Adipose tissue (tissue), 3 donors: ENCODE measurements around the gene KATNAL2. TPM values are rescaled to one million over a fixed set of nuclear protein-coding genes. Genes with fewer than 3 reads are reported as not detected.
"Not testable (repeated sequence)": the region's sequence is repeated elsewhere in the genome, so short reads cannot be mapped to it uniquely, and the experiment has no call there.

Experiments
- H3K27ac ChIP-seq: one replicate; pipeline ENCODE4 v1.5.1; 2013; ENCODE audit warnings: low read depth, low read length
- WGBS, 3 donors: extraction: QIAGEN DNeasy Blood & Tissue Kit; methylation state at CpG; one replicate each; pipeline ENCODE4 v1.1.7; 2013; 5-methylcytosine and 5-hydroxymethylcytosine counted together
- polyA plus RNA-seq, 3 donors: library from polyadenylated mRNA; stranded (reverse); fragments of 200-250 nt; gene quantifications; one replicate each; pipeline ENCODE4 v1.2.3, GENCODE V29; 2013
- donor health status: healthy with polysubstance abuse.
- donor health status: Bipolar disorder and iron deficiency.
- donor health status: healthy.

The KATNAL2 gene
- polyA plus RNA-seq, 3 donors: 0.86 to 6.7 (median 3.2) TPM

- H3K27ac ChIP-seq: not testable (repeated sequence)
- WGBS, 3 donors: no CpG with 5 or more reads among the region's 55 CpGs
Measured at GRCh38 chr18:47023769-47024465, 106.5 kb downstream of the KATNAL2 start.

DNA sequence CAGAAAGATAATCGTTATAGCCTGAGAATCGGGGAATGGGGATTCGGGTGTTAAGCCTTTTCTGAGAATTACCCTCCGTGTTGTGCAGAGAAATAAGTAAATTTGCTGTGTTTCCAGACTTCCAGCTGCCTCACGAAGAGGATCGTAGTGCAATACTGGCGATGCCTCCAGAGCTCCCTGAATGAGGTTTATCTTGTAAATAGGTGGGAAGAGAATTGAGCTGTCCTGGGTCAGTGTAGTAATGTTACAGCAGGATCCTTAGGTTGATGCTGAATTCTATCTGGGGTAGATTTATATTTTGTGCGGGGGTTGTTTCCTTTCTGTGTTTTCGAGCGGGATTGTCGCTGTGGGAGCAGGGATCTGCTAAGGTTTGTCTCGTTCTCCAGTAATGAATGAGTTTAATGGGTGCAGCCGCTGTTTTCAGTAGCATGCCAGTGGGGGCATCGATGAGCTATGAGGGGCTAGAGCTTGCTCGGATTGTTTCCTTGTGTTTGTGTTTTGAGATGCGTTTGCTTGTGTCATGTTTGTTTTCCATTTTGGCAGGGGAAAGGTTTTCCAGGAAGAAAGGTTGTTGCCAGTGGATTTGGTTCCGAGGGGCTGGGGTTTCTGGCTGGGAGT is 108.3 kb downstream of the KATNAL2 start:
- not testable (repeated sequence) for H3K27ac ChIP-seq
- 89 to 95% (median 90%) methylated on average over 3 to 6 of the region's 17 CpGs for WGBS, 3 donors

DNA sequence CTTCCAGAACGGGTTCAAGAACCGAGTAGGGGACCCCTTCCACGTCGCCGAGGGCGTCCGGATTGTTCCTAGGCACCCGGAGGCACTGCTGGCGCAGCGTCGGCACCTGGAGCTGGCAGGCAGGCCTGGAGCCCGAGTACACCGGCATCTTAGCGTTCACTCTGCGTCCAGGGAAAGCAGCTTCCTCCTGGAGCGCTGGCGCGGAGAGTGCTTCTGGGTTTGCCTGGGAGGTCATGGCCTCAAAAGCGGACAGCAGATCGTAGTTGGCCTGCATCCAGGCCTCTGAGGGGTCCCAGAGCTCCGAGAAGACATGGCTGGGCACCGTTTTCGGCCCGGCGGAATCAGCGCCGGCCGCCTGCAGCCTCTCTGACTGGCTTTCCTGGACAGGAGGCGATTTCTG is 111.3 kb downstream of the KATNAL2 start:
- 91 to 97% methylated on average over 8 to 9 of the region's 29 CpGs; no CpG with 5 or more reads in 1 of the 3 donors for WGBS, 3 donors
- H3K27ac ChIP-seq: not testable (repeated sequence)

DNA sequence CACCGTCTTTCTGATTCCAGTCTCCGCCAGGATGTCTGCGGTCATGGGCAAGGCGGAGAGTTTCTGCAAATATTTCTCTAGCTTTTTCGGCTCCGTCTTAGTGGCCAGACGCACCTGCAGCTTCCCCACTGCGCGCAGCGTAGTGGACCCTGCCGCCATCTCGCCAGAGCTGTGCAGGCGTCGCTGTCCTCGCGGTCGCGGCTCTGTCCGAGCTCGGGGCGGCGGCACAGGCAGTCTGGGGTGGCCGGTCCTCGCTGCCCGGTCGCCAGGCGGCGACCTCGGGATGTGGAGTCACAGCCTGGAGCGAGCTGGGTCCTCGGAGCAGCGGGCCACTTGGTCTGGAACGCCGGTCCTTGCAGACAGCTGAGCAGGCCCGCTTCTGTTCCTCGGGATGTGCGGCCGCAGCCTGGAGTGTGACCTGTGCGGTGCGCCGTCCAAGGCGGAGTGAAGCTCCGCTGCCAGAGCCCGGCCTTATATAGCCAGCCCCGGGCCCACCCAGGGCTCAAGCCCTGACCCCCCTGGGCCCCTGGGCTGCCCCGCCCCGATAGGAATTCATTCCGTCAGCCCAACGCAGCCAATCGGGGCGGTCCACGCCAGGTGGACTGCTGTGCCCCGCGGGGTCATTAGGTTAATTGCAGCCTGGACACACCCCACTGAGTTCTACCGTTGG is 112.4 kb downstream of the KATNAL2 start:
- no CpG with 5 or more reads among the region's 55 CpGs for WGBS, 3 donors

GRCh38 chr18:47030887-47031286 is 113.5 kb downstream of the KATNAL2 start:
- 87 to 97% (median 93%) methylated on average over 4 of the region's 12 CpGs for WGBS, 3 donors
- not testable (repeated sequence) for H3K27ac ChIP-seq

More for the DNA sequence above, 112.4 kb downstream of the KATNAL2 start:
- H3K27ac ChIP-seq: not testable (repeated sequence)

GRCh38 chr18:47032945-47033344 is 115.5 kb downstream of the KATNAL2 start:
- no peak overlapping the region for H3K27ac ChIP-seq
- WGBS, 3 donors: 91 to 92% (median 91%) methylated on average over 19 of the region's 19 CpGs

DNA sequence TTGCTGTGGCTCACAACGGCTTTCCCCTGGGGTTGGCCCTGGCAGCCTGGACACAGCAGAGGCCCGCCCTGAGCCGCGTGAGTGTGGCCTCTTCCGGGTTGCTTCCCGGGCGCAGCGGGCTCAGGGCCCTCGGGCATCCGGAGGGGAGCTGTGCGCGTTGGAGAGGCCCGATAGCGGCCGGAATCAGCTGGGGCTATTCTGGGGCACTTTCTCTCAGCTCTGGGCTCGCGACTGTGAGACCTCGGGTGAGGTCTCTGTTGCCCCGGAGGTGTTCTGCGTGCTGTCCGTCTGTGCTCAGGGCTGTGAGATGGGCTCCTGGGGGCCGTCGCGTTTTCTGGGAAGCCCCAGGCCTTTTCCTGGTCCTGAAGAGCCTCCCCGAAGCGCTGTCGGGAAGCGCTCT is 117.2 kb downstream of the KATNAL2 start:
- 92 to 98% (median 93%) methylated on average over 25 to 28 of the region's 28 CpGs for WGBS, 3 donors
- H3K27ac ChIP-seq: not testable (repeated sequence)

GRCh38 chr18:47035156-47035671 is 117.8 kb downstream of the KATNAL2 start, which contains the start of gene ELOA2:
ELOA2 (minus strand) TSS chr18:47035621; CDS start chr18:47035264, 357 bp downstream.
- H3K27ac ChIP-seq: no peak within 1 kb of the TSS
- WGBS, 3 donors: 91 to 96% (median 95%) methylated on average over 29 of the region's 29 CpGs

DNA sequence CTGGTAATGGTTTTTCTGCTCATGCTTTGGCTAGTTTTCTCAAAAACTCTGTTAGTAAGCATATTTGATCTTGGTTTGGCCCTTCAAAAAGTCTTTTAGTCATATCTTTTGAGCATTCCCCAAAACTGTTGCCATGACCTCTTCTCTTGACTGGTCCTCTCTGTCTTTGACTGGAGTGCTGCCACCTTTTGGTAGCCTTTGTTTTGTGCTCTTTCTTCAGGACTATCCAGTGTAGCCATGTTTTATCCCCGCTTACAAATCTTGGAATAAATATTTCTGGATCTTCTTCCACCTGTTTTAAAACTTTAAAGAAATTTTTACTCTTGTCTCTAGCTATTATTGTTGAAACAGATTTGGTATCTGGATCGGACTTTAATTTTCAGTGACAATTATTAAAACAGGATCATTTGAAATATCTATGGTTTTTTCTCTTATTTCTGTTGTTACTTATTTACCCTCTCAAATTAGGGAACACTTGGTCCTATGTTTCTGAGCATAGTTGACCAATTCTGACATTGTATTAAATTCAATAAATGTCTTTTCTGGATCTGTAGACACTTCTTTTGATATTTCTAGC is 119.0 kb downstream of the KATNAL2 start:
- WGBS, 3 donors: 79 to 82% (median 82%) methylated on average over 2 of the region's 2 CpGs
- no peak overlapping the region for H3K27ac ChIP-seq

- no peak overlapping the region for H3K27ac ChIP-seq
- 79 to 90% (median 88%) methylated on average over 3 of the region's 3 CpGs for WGBS, 3 donors
Measured at GRCh38 chr18:47036927-47037578, 119.7 kb downstream of the KATNAL2 start.

DNA sequence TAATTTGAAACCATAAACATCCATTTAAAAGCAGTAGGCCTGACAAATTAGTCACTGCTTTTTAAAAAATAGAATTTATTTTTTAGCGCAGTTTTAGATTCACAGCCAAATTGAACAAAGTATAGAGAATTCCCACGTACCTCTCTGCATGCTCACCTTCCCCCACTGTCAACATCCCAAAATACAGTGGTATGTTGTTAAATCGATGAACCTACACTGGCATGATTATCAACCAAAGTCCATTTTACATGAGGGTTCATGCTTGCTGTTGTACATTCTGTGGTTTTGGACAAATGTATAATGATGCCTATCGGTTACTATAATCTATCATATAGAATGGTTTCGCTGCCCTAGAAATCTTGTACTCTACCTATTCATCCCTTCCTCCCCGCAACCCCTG is 123.6 kb downstream of the KATNAL2 start:
- no peak overlapping the region for H3K27ac ChIP-seq
- 93 to 96% (median 95%) methylated on average over 6 of the region's 6 CpGs for WGBS, 3 donors

DNA sequence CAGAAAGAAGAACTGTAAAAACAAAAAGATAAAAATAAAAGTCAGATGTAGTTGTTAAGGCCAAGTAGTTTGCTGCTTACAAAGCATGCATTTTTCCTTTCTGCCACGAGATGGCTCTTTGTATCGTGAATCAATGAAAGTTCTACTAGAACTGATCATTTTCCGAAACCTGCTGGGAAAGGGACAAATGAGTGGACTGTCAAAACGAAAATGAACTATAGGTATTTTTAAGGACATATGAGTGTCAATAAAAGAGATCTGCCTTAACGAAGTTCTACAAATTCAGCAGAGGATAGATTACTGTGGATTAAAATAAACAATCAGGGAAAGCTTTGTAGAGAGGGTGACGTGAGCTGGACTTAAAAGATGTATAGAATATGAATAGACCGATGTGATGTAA is 133.1 kb downstream of the KATNAL2 start:
- no peak overlapping the region for H3K27ac ChIP-seq
- WGBS, 3 donors: 31 to 38% (median 33%) methylated on average over 7 of the region's 7 CpGs

DNA sequence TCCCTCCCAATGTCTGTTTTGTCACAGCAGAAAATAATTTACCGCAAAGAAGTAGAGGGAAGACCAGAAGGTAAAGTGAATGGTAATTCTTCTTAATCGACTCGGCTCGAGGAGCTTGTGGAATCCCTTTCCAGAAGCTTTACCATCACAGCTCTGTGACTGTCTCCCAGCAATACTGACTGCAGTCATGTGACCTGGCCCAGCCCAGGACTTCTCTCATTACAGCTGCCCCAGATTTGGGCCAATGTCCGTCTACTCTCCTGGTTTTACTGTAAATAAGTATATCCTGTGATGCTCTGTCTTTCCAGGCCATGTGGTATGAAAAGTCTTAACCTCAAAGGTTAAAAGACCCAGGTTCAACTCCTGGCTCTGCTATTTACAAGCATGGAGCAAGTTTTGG is 137.0 kb downstream of the KATNAL2 start:
- no peak overlapping the region for H3K27ac ChIP-seq
- WGBS, 3 donors: 84 to 85% (median 85%) methylated on average over 5 of the region's 5 CpGs

DNA sequence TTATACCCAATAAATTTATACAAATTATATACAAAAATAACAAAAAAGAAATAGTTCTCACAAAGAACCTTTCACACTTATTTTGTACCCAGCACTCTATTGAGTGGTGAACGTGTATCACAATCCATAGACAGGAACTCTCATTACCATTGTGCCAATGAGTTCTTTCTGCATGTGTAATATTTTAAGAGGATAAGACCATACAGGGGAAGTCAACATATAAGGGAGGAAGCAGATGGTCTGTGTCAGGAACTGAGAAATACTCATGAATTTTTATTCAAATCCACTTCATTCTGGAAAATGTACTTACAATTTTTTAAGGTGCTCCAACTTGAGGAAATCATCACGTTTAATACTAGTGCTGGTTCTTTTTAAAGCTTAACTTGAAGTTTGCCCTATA is 145.1 kb downstream of the KATNAL2 start:
- WGBS, 3 donors: 28 to 71% (median 38%) methylated on average over 2 of the region's 2 CpGs
- H3K27ac ChIP-seq: no peak overlapping the region

DNA sequence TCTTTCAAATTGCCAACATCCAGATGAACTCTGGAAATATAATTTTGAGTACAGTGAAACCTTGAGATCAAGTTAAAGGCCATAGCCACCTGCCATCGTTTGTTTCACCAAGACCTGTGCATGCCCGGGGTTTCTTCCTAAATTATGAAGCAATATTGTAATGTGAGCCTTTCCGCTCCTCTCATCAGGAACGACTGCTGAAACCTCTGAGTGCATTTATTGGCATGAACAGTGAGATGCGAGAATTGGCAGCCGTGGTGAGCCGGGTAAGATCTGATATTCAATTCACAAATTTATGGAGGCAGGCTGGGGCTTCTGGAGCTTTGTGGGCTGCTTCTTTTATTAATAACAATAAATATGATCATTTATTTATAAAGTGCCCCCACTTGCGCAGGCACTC is 145.7 kb downstream of the KATNAL2 start:
- WGBS, 3 donors: 89 to 94% (median 93%) methylated on average over 8 of the region's 8 CpGs
- H3K27ac ChIP-seq: no peak overlapping the region

GRCh38 chr18:47067648-47068047 is 150.2 kb downstream of the KATNAL2 start:
- WGBS, 3 donors: 66 to 73% (median 71%) methylated on average over 3 of the region's 3 CpGs
- no peak overlapping the region for H3K27ac ChIP-seq

DNA sequence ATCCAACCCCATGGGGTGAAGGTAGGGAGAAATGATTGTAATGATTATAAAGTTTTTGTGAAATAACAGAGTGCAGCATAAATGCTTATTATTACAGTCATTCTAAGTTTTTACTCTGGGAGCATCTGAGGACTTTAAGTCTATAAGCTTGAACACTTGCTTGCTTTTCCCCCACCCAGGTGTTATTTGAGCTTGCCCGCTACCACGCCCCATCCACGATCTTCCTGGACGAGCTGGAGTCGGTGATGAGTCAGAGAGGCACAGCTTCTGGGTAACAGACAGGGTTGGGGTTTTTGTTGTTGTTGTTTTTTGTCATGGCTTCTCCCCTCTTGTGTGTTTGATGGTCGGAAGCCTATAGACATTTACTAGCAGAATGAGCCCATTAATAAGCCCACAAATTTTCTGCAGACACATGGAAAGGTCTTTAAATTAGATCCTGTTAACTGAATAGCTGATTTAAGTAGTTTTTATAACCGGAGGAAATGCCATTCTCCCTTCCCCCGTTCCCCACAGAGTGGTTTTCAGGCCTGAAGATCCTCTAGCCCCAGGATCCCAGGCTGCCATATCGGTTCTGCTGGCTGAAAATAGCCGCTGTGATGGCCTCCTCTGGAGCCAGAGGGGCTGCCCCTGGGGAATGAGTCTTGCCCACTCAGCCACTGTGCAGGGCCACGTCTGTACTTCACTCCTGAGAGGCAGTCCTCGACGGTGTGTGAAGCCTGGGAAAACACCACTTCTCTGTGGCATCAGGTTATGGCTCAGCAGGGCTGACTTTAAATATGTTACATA is 157.9 kb downstream of the KATNAL2 start:
- 61 to 75% (median 75%) methylated on average over 13 of the region's 13 CpGs for WGBS, 3 donors
- H3K27ac ChIP-seq: no peak overlapping the region

- H3K27ac ChIP-seq: no peak overlapping the region
- 88 to 91% (median 89%) methylated on average over 7 of the region's 7 CpGs for WGBS, 3 donors
Measured at GRCh38 chr18:47077111-47077510, 159.7 kb downstream of the KATNAL2 start.
